ENCODE results near the gene WDTC1.

DNA sequence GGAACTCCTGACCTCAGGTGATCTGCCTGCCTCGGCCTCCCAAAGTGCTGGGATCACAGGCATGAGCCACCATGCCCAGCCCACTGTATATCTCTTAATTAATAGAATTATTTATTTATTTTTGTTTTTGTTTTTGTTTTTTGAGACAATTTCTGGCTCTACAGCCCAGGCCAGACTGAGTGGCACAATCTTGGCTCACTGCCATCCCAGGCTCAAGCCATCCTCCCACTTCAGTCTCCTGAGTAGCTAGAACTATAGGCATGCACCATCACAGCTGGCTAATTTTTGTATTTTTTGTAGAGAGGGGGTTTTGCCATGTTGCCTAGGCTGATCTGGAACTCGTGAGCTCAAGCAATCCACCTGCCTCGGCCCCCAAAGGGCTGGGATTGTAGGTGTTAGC lies 15.7 kb upstream of the WDTC1 start:
- TF ChIP-seq CTCF (IDR thresholded peaks at IDR 0.05) (no peak), POLR2A (IDR thresholded peaks at IDR 0.05) (no peak)
